Activated naive CD4-positive, alpha-beta T cell treated with anti-CD3 and anti-CD28 coated beads for 36 hours (primary cell): ENCODE data around the gene DPYSL5. TPM values are rescaled to one million over a fixed set of nuclear protein-coding genes. Genes with fewer than 3 reads are reported as not detected.
"Not testable (repeated sequence)": the region's sequence is repeated elsewhere in the genome, so short reads cannot be mapped to it uniquely, and the experiment has no call there.

Source experiments
- CTCF ChIA-PET: fragments of 350-600 bp; sonication (Branson Sonifier 250); formaldehyde crosslinking; loops from one replicate; lab custom pipeline; 2021; ENCODE audit warnings: antibody characterized with exemption; lab: Charles Lee
- DNase-seq: peaks from one replicate; pipeline ENCODE4 v3.0.0-alpha.2; 2020
- H3K27ac Mint-ChIP-seq: one replicate; pipeline ENCODE4 v1.8.0; 2021; ENCODE audit warnings: mild to moderate bottlenecking, mixed read lengths
- H3K27me3 Mint-ChIP-seq: one replicate; pipeline ENCODE4 v1.8.0; 2021; ENCODE audit warnings: low read depth, mixed read lengths
- H3K36me3 Mint-ChIP-seq: one replicate; pipeline ENCODE4 v1.8.0; 2021; ENCODE audit warnings: low read depth, mixed read lengths
- H3K4me1 Mint-ChIP-seq: one replicate; pipeline ENCODE4 v1.8.0; 2021; ENCODE audit warnings: low read depth, mixed read lengths
- H3K4me3 Mint-ChIP-seq: one replicate; pipeline ENCODE4 v1.8.0; 2021; ENCODE audit warnings: mild to moderate bottlenecking, moderate library complexity, mixed read lengths
- H3K9me3 Mint-ChIP-seq: one replicate; pipeline ENCODE4 v1.8.0; 2021; ENCODE audit warnings: mixed read lengths
- intact Hi-C: fragments of 100-400 bp; cut with micrococcal nuclease; formaldehyde crosslinking; loops from one replicate; pipeline ENCODE4 v1.15.1; 2023
- total RNA-seq, 2 experiments: library from RNA; stranded (reverse); gene quantifications; one replicate each; pipeline ENCODE4 v1.2.3, GENCODE V29; 2021

The DPYSL5 gene
- total RNA-seq, 2 experiments from 2014 or later = 0.07 TPM; not detected in 1

- H3K27me3 Mint-ChIP-seq, H3K4me3 Mint-ChIP-seq, H3K36me3 Mint-ChIP-seq, H3K27ac Mint-ChIP-seq, H3K9me3 Mint-ChIP-seq, CTCF ChIA-PET, intact Hi-C loops, DNase-seq, H3K4me1 Mint-ChIP-seq: not testable (repeated sequence)
Observed at GRCh38 chr2:26882220-26882619, 34.3 kb downstream of the DPYSL5 start.

GRCh38 chr2:26883956-26884355 is 36.0 kb downstream of the DPYSL5 start:
- Mint-ChIP-seq H3K27ac (no peak overlapping the region), H3K9me3 (no peaks in the 10 kb centered on the region), H3K4me3 (no peak overlapping the region), H3K27me3 (no peaks in the 10 kb centered on the region), H3K36me3 (no peaks in the 10 kb centered on the region), H3K4me1 (no peaks in the 10 kb centered on the region)
- CTCF ChIA-PET = interaction anchor here (1.0 to 1.1 kb wide), 2 partner anchors 28 to 38 kb away, joined by 3 to 5 read pairs; no protein-coding TSS in a partner anchor
- intact Hi-C loops = no loop called here
- no peak for DNase-seq

GRCh38 chr2:26884486-26884885 is 36.6 kb downstream of the DPYSL5 start:
- Mint-ChIP-seq H3K4me3 (no peak overlapping the region), H3K4me1 (no peaks in the 10 kb centered on the region), H3K27ac (no peak overlapping the region), H3K9me3 (no peaks in the 10 kb centered on the region), H3K36me3 (no peaks in the 10 kb centered on the region), H3K27me3 (no peaks in the 10 kb centered on the region)
- no peak for DNase-seq
- CTCF ChIA-PET = interaction anchor here (0.7 to 1.1 kb wide), 4 partner anchors 28 to 183 kb away, joined by 3 to 5 read pairs (median 4); no protein-coding TSS in a partner anchor
- intact Hi-C loops = no loop called here

GRCh38 chr2:26885651-26886329 is 37.9 kb downstream of the DPYSL5 start:
- Mint-ChIP-seq H3K27ac (no peak overlapping the region), H3K36me3 (no peaks in the 10 kb centered on the region), H3K27me3 (no peaks in the 10 kb centered on the region), H3K4me1 (no peaks in the 10 kb centered on the region), H3K9me3 (no peaks in the 10 kb centered on the region), H3K4me3 (no peak overlapping the region)
- intact Hi-C loops = no loop called here
- CTCF ChIA-PET = no interaction called here
- DNase-seq = no peak

GRCh38 chr2:26886736-26887135 is 38.8 kb downstream of the DPYSL5 start:
- CTCF ChIA-PET = no interaction called here
- intact Hi-C loops = no loop called here
- Mint-ChIP-seq H3K36me3 (no peaks in the 10 kb centered on the region), H3K4me1 (no peaks in the 10 kb centered on the region), H3K4me3 (no peak overlapping the region), H3K27me3 (no peaks in the 10 kb centered on the region), H3K9me3 (no peaks in the 10 kb centered on the region), H3K27ac (no peak overlapping the region)
- DNase-seq = no peak

- Mint-ChIP-seq H3K27ac (no peak overlapping the region), H3K27me3 (no peaks in the 10 kb centered on the region), H3K9me3 (no peaks in the 10 kb centered on the region), H3K36me3 (no peaks in the 10 kb centered on the region), H3K4me3 (no peak overlapping the region), H3K4me1 (no peaks in the 10 kb centered on the region)
- CTCF ChIA-PET = interaction anchor here (1.0 kb wide), 1 partner anchor 8 kb away, joined by 3 read pairs; no protein-coding TSS in a partner anchor
- intact Hi-C loops = no loop called here
- DNase-seq = no peak
Observed at GRCh38 chr2:26887151-26887550, 39.2 kb downstream of the DPYSL5 start.

GRCh38 chr2:26889796-26890195 is 41.9 kb downstream of the DPYSL5 start:
- Mint-ChIP-seq H3K4me3 (no peak overlapping the region), H3K4me1 (no peaks in the 10 kb centered on the region), H3K9me3 (no peaks in the 10 kb centered on the region), H3K27me3 (peaks cover 3% of the 10 kb centered on the region), H3K27ac (no peak overlapping the region), H3K36me3 (no peaks in the 10 kb centered on the region)
- CTCF ChIA-PET = interaction anchor here (1.0 to 1.5 kb wide), 2 partner anchors 10 to 53 kb away, joined by 3 read pairs; no protein-coding TSS in a partner anchor
- intact Hi-C loops = no loop called here
- no peak for DNase-seq

- no peak for DNase-seq
- H3K4me3 Mint-ChIP-seq = no peak overlapping the region
- no peak overlapping the region for H3K27ac Mint-ChIP-seq
- H3K4me1 Mint-ChIP-seq = no peaks in the 10 kb centered on the region
- intact Hi-C loops = no loop called here
- no peaks in the 10 kb centered on the region for H3K36me3 Mint-ChIP-seq
- peaks cover 3% of the 10 kb centered on the region for H3K27me3 Mint-ChIP-seq
- H3K9me3 Mint-ChIP-seq = no peaks in the 10 kb centered on the region
- CTCF ChIA-PET = interaction anchor here (1.5 kb wide), 1 partner anchor 52 kb away, joined by 3 read pairs; no protein-coding TSS in a partner anchor
Observed at GRCh38 chr2:26890341-26891000, 42.5 kb downstream of the DPYSL5 start.

GRCh38 chr2:26892133-26892532 is 44.2 kb downstream of the DPYSL5 start:
- no peaks in the 10 kb centered on the region for H3K36me3 Mint-ChIP-seq
- no peak overlapping the region for H3K4me3 Mint-ChIP-seq
- DNase-seq = no peak
- intact Hi-C loops = no loop called here
- CTCF ChIA-PET = interaction anchor here (0.6 to 1.5 kb wide), 2 partner anchors 17 to 31 kb away, joined by 3 read pairs; no protein-coding TSS in a partner anchor
- peaks cover 3% of the 10 kb centered on the region for H3K27me3 Mint-ChIP-seq
- H3K9me3 Mint-ChIP-seq = no peaks in the 10 kb centered on the region
- no peaks in the 10 kb centered on the region for H3K4me1 Mint-ChIP-seq
- H3K27ac Mint-ChIP-seq = no peak overlapping the region

GRCh38 chr2:26892922-26893524 is 45.1 kb downstream of the DPYSL5 start:
- no peak overlapping the region for H3K27ac Mint-ChIP-seq
- DNase-seq = no peak
- no peaks in the 10 kb centered on the region for H3K4me1 Mint-ChIP-seq
- H3K27me3 Mint-ChIP-seq = peaks cover 3% of the 10 kb centered on the region
- intact Hi-C loops = no loop called here
- CTCF ChIA-PET = interaction anchor here (0.6 kb wide), 2 partner anchors 25 to 30 kb away, joined by 3 read pairs; no protein-coding TSS in a partner anchor
- no peaks in the 10 kb centered on the region for H3K9me3 Mint-ChIP-seq
- no peaks in the 10 kb centered on the region for H3K36me3 Mint-ChIP-seq
- H3K4me3 Mint-ChIP-seq = no peak overlapping the region

- Mint-ChIP-seq H3K9me3 (no peaks in the 10 kb centered on the region), H3K27ac (no peak overlapping the region), H3K27me3 (peaks cover 3% of the 10 kb centered on the region), H3K4me3 (no peak overlapping the region), H3K4me1 (no peaks in the 10 kb centered on the region), H3K36me3 (no peaks in the 10 kb centered on the region)
- CTCF ChIA-PET = no interaction called here
- no peak for DNase-seq
- intact Hi-C loops = no loop called here
Observed at GRCh38 chr2:26894136-26894535, 46.2 kb downstream of the DPYSL5 start.

GRCh38 chr2:26897807-26898479 is 50.0 kb downstream of the DPYSL5 start:
- CTCF ChIA-PET = interaction anchor here (0.5 to 1.1 kb wide), 2 partner anchors 10 to 94 kb away, joined by 3 to 6 read pairs; no protein-coding TSS in a partner anchor
- Mint-ChIP-seq H3K27me3 (peaks cover 3% of the 10 kb centered on the region), H3K4me1 (no peaks in the 10 kb centered on the region), H3K27ac (no peak overlapping the region), H3K36me3 (no peaks in the 10 kb centered on the region), H3K4me3 (no peak overlapping the region), H3K9me3 (no peaks in the 10 kb centered on the region)
- DNase-seq = no peak
- intact Hi-C loops = no loop called here
